HUES6 (cell line): ENCODE measurements around the gene ABHD12.
"Not testable (repeated sequence)": the region's sequence is repeated elsewhere in the genome, so short reads cannot be mapped to it uniquely, and the experiment has no call there.

Experiments
- H3K27ac ChIP-seq: 2 replicates; pipeline ENCODE4 v1.7.0; 2013; ENCODE audit warnings: low read depth, mild to moderate bottlenecking, low read length, inconsistent platforms
- H3K27me3 ChIP-seq: 2 replicates; pipeline ENCODE4 v1.6.1; 2013; ENCODE audit warnings: low read length; ENCODE audit not compliant: control insufficient read depth, insufficient read depth
- H3K36me3 ChIP-seq: 2 replicates; pipeline ENCODE4 v1.6.1; 2013; ENCODE audit warnings: low read length; ENCODE audit not compliant: control insufficient read depth, insufficient read depth
- H3K4me1 ChIP-seq: 2 replicates; pipeline ENCODE4 v1.6.1; 2013; ENCODE audit warnings: low read length; ENCODE audit not compliant: control insufficient read depth, insufficient read depth
- H3K4me3 ChIP-seq: 2 replicates; pipeline ENCODE4 v1.5.1; 2013; ENCODE audit warnings: low read depth, low read length
- H3K9ac ChIP-seq: one replicate; pipeline ENCODE4 v1.6.1; 2013; ENCODE audit warnings: mild to moderate bottlenecking, low read length
- H3K9me3 ChIP-seq: 2 replicates; pipeline ENCODE4 v1.6.1; 2013; ENCODE audit warnings: low read depth, low read length; ENCODE audit not compliant: control insufficient read depth, insufficient read depth

ABHD12 gene

GRCh38 chr20:25334972-25335371, 55.7 kb downstream of the ABHD12 start:
- not testable (repeated sequence) for H3K27me3 ChIP-seq, H3K4me3 ChIP-seq, H3K9me3 ChIP-seq, H3K9ac ChIP-seq, H3K27ac ChIP-seq, H3K36me3 ChIP-seq, H3K4me1 ChIP-seq

- no peak overlapping the region for H3K9ac ChIP-seq
Measured at GRCh38 chr20:25328954-25329498, 61.6 kb downstream of the ABHD12 start.

GRCh38 chr20:25327521-25328235, 63.0 kb downstream of the ABHD12 start:
- no peaks in the 10 kb centered on the region for H3K27me3 ChIP-seq
- H3K36me3 ChIP-seq: peaks cover 14% of the 10 kb centered on the region; the same call in 1 of the 2 replicates
- H3K4me3 ChIP-seq: no peak overlapping the region
- no peak overlapping the region for H3K9ac ChIP-seq
- H3K4me1 ChIP-seq: peaks cover 12% of the 10 kb centered on the region
- H3K27ac ChIP-seq: no peak overlapping the region
- peaks cover 12% of the 10 kb centered on the region for H3K9me3 ChIP-seq

More at GRCh38 chr20:25328954-25329498, 61.6 kb downstream of the ABHD12 start:
- peaks cover 6% of the 10 kb centered on the region; the same call in 1 of the 2 replicates for H3K36me3 ChIP-seq
- H3K4me3 ChIP-seq: no peak overlapping the region
- no peaks in the 10 kb centered on the region for H3K27me3 ChIP-seq
- H3K9me3 ChIP-seq: peaks cover 12% of the 10 kb centered on the region
- no peak overlapping the region for H3K27ac ChIP-seq
- H3K4me1 ChIP-seq: peaks cover 5% of the 10 kb centered on the region

- H3K27ac ChIP-seq: no peak overlapping the region
- H3K9ac ChIP-seq: no peak overlapping the region
- H3K36me3 ChIP-seq: peaks cover 23% of the 10 kb centered on the region; the same call in 1 of the 2 replicates
- no peak overlapping the region for H3K4me3 ChIP-seq
- H3K27me3 ChIP-seq: no peaks in the 10 kb centered on the region
- peaks cover 12% of the 10 kb centered on the region for H3K9me3 ChIP-seq
- H3K4me1 ChIP-seq: peaks cover 12% of the 10 kb centered on the region
Measured at GRCh38 chr20:25325997-25326396, 64.6 kb downstream of the ABHD12 start.

GRCh38 chr20:25325073-25325472, 65.6 kb downstream of the ABHD12 start:
- H3K4me3 ChIP-seq: no peak overlapping the region
- H3K36me3 ChIP-seq: peaks cover 26% of the 10 kb centered on the region; the same call in 1 of the 2 replicates
- H3K27me3 ChIP-seq: no peaks in the 10 kb centered on the region
- peaks cover 12% of the 10 kb centered on the region for H3K9me3 ChIP-seq
- peaks cover 12% of the 10 kb centered on the region for H3K4me1 ChIP-seq
- no peak overlapping the region for H3K27ac ChIP-seq
- no peak overlapping the region for H3K9ac ChIP-seq

- peaks cover 6% of the 10 kb centered on the region for H3K9me3 ChIP-seq
- H3K27me3 ChIP-seq: no peaks in the 10 kb centered on the region
- H3K27ac ChIP-seq: no peak overlapping the region
- peaks cover 12% of the 10 kb centered on the region for H3K4me1 ChIP-seq
- H3K36me3 ChIP-seq: peaks cover 24% of the 10 kb centered on the region; the same call in 1 of the 2 replicates
- no peak overlapping the region for H3K4me3 ChIP-seq
- H3K9ac ChIP-seq: no peak overlapping the region
Measured at GRCh38 chr20:25324412-25324811, 66.2 kb downstream of the ABHD12 start.

- no peaks in the 10 kb centered on the region for H3K27me3 ChIP-seq
- H3K4me3 ChIP-seq: no peak overlapping the region
- peaks cover 22% of the 10 kb centered on the region; the same call in 1 of the 2 replicates for H3K36me3 ChIP-seq
- peaks cover 12% of the 10 kb centered on the region for H3K4me1 ChIP-seq
- no peak overlapping the region for H3K27ac ChIP-seq
- H3K9ac ChIP-seq: no peak overlapping the region
- H3K9me3 ChIP-seq: 0 out of 2 replicates have a peak, but pooled peaks cover under 1% of the 10 kb centered on the region
Measured at GRCh38 chr20:25323496-25324246, 67.0 kb downstream of the ABHD12 start.

GRCh38 chr20:25321991-25322390, 68.6 kb downstream of the ABHD12 start:
- no peak overlapping the region for H3K9ac ChIP-seq
- H3K4me3 ChIP-seq: no peak overlapping the region
- H3K4me1 ChIP-seq: peaks cover 12% of the 10 kb centered on the region
- H3K27ac ChIP-seq: no peak overlapping the region
- peaks cover 26% of the 10 kb centered on the region; the same call in 1 of the 2 replicates for H3K36me3 ChIP-seq
- no peaks in the 10 kb centered on the region for H3K27me3 ChIP-seq
- H3K9me3 ChIP-seq: no peaks in the 10 kb centered on the region

GRCh38 chr20:25321262-25321831, 69.3 kb downstream of the ABHD12 start:
- peaks cover 12% of the 10 kb centered on the region for H3K4me1 ChIP-seq
- H3K9ac ChIP-seq: no peak overlapping the region
- no peaks in the 10 kb centered on the region for H3K9me3 ChIP-seq
- H3K4me3 ChIP-seq: no peak overlapping the region
- H3K36me3 ChIP-seq: peaks cover 32% of the 10 kb centered on the region; the same call in 1 of the 2 replicates
- H3K27ac ChIP-seq: no peak overlapping the region
- H3K27me3 ChIP-seq: no peaks in the 10 kb centered on the region

- Histone ChIP-seq H3K27ac (no peak overlapping the region), H3K36me3 (peaks cover 33% of the 10 kb centered on the region; the same call in 1 of the 2 replicates), H3K4me3 (no peak overlapping the region), H3K4me1 (peaks cover 12% of the 10 kb centered on the region), H3K27me3 (no peaks in the 10 kb centered on the region), H3K9ac (no peak overlapping the region), H3K9me3 (no peaks in the 10 kb centered on the region)
Measured at GRCh38 chr20:25320035-25320800, 70.4 kb downstream of the ABHD12 start.
